Left lung (tissue), 10 donors: Measurements from ENCODE around the gene VPS45. TPM values are rescaled to one million over a fixed set of nuclear protein-coding genes. Genes with fewer than 3 reads are reported as not detected.

ENCODE experiments used
- ATAC-seq: fragments of 200-7000 bp; cut with Tn5 transposase; one replicate; pipeline ENCODE4 v1.9.1; 2020; ENCODE audit warnings: moderate library complexity
- DNase-seq, 4 donors: peaks; one replicate each; pipeline ENCODE4 v3.0.0-alpha.2; 2013 to 2020
- H3K27ac ChIP-seq, 2 donors: fragments of 200-600 bp; sonication (generic) in 1 of 2; one replicate each; pipeline versions ENCODE4 v1.5.0 to v1.8.0; 2020 to 2021
- H3K27me3 ChIP-seq, 2 donors: fragments of 200-600 bp; sonication (generic) in 1 of 2; one replicate each; pipeline versions ENCODE4 v1.5.0 to v1.8.0; 2020 to 2021
- H3K36me3 ChIP-seq, 2 donors: fragments of 200-600 bp; sonication (generic) in 1 of 2; one replicate each; pipeline versions ENCODE4 v1.5.0 to v1.8.0; 2020 to 2021
- H3K4me1 ChIP-seq, 2 donors: fragments of 200-600 bp; one replicate each; pipeline ENCODE4 v1.8.0; 2021
- H3K4me3 ChIP-seq, 2 donors: fragments of 200-600 bp; sonication (generic) in 1 of 2; one replicate each; pipeline versions ENCODE4 v1.5.0 to v1.8.0; 2020 to 2021; ENCODE audit warnings: mild to moderate bottlenecking in 1 of 2
- H3K9me3 ChIP-seq, 2 donors: fragments of 200-600 bp; sonication (generic) in 1 of 2; one replicate each; pipeline versions ENCODE4 v1.5.0 to v1.8.0; 2020 to 2021
- CTCF ChIP-seq, 2 donors: fragments of 200-600 bp; sonication (generic) in 1 of 2; IDR thresholded peaks; one replicate each; pipeline versions ENCODE4 v1.5.0 to v1.8.0; 2021; ENCODE audit warnings: antibody characterized with exemption in 2 of 2
- intact Hi-C, 2 donors: fragments of 100-400 bp; cut with DNase I; formaldehyde crosslinking; loops; one replicate each; pipeline versions ENCODE4 v1.11.2 to v1.14.2; 2022
- polyA plus RNA-seq, 6 donors: library from polyadenylated mRNA; unstranded; fragments of 120-200 nt; gene quantifications; one replicate each; pipeline ENCODE4 v1.2.1, GENCODE V29; 2013; ENCODE audit not compliant: insufficient read length in 6 of 6
- total RNA-seq, 2 donors: library from RNA; stranded (reverse); fragmentation: NEBNext Ultra II Directional; extraction: Animal tissue kit (Norgen Biotek cat#: 25700); gene quantifications; one replicate each; pipeline ENCODE4 v1.2.1, GENCODE V29; 2021
- donor health status: DM: no; HTN: yes; CAD: no.
- donor health status: DM: no; HTN: no; CAD: no.

Gene VPS45
- total and polyA plus RNA-seq, 8 donors = 36.7 to 81.2 (median 68.3) TPM

DNA sequence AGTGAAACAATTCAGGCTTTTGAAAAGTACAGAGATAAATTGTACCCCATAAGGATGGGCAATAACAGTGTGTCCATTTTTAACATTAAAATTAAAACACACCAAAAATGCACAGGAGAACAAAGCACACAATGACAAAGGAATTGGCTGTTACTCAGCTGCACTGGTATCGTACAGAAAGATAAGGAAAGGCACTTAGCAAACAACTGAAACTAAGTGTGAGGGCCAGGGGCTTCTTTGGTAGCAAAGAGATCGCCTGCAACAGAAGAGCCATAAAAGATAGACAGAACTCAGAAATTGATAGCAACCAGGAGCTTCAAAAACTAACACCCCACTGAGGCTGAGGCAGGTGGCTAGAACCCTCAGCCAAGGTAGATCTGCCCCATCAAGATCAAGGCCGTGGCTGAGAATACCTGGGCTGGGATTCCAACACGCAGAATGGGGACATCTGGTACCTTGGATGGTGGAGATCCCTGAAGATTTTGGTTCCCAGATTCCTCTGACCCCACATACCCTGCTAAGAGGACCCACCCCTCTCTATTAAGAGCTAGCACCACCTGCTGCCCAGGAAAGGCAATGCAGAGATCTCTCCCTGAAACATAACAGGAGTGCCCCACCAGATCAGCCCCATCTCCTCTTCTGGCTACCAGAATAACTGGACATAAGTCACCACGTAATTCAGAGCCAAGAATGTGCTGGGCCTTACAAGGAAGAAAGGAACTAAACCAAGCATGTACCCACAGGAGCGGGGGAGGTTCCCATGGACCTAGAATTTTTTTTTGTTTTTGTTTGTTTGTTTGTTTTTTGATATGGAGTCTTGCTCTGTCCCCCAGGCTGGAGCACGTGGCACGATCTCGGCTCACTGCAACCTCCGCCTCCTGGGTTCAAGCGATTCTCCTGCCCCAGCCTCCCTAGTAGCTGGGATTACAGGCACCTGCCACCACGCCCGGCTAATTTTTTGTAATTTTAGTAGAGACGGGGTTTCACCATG, 98.3 kb downstream of the VPS45 start:
- TF ChIP-seq CTCF (IDR thresholded peaks at IDR 0.05) = peak; percentile 59 to 60
- peaks cover 12 to 58% of the 10 kb centered on the region in 2 donors for H3K4me1 ChIP-seq
- ATAC-seq (peak; percentile 7), DNase-seq (peak in 1 of 4 donors; percentile 48)
- H3K9me3 ChIP-seq = no peaks in the 10 kb centered on the region
- H3K36me3 ChIP-seq = no peaks in the 10 kb centered on the region
- no peak overlapping the region for H3K4me3 ChIP-seq
- peak overlapping the region in 1 of 2 donors; percentile 89 for H3K27ac ChIP-seq
- no peaks in the 10 kb centered on the region for H3K27me3 ChIP-seq
- intact Hi-C loops = loop anchor here in 1 of 2 donors (5.0 to 10.0 kb wide), 2 partner anchors 89 to 201 kb away; no protein-coding TSS in a partner anchor

- ATAC-seq = peak; percentile 68
Observed at GRCh38 chr1:150168960-150169601, 101.5 kb downstream of the VPS45 start.

DNA sequence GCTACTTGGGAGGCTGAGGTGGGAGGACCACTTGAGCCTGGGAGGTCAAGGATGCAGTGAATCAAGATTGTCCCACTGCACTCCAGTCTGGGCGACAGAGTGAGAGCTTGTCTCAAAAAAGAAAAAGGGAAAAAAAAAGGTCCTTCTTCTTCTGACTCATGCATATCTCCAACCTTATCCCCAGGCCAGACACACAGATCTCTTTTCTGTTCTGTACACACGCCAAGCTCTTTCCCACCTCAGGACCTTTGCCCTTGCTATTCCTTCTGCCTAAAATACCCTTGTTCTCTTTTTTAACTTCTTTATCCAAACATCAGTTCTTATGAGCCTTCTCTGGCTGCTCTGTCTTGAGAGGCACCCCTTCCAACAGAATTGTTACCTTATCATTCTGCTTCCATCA, 104.2 kb downstream of the VPS45 start:
- ATAC-seq = no peak
- H3K4me3 ChIP-seq = no peak overlapping the region
- no peaks in the 10 kb centered on the region for H3K9me3 ChIP-seq
- H3K36me3 ChIP-seq = no peaks in the 10 kb centered on the region
- H3K27ac ChIP-seq = no peak overlapping the region
- peaks cover 0 to 12% of the 10 kb centered on the region in 2 donors for H3K4me1 ChIP-seq
- no peaks in the 10 kb centered on the region for H3K27me3 ChIP-seq
- intact Hi-C loops = no loop called here
- DNase-seq = no peak
- no peak for TF ChIP-seq CTCF (IDR thresholded peaks at IDR 0.05)

More at GRCh38 chr1:150168960-150169601, 101.5 kb downstream of the VPS45 start:
- TF ChIP-seq CTCF (IDR thresholded peaks at IDR 0.05) = peak; percentile 60 to 74
- Histone ChIP-seq H3K4me3 (no peak overlapping the region), H3K27me3 (no peaks in the 10 kb centered on the region), H3K36me3 (no peaks in the 10 kb centered on the region), H3K9me3 (no peaks in the 10 kb centered on the region), H3K27ac (no peak overlapping the region), H3K4me1 (peaks cover 0 to 27% of the 10 kb centered on the region in 2 donors)
- peak in 3 of 4 donors; percentile 55 to 90 (median 71) for DNase-seq
- intact Hi-C loops = loop anchor here in 1 of 2 donors (5.0 to 10.0 kb wide), 2 partner anchors 92 to 204 kb away; no protein-coding TSS in a partner anchor

DNA sequence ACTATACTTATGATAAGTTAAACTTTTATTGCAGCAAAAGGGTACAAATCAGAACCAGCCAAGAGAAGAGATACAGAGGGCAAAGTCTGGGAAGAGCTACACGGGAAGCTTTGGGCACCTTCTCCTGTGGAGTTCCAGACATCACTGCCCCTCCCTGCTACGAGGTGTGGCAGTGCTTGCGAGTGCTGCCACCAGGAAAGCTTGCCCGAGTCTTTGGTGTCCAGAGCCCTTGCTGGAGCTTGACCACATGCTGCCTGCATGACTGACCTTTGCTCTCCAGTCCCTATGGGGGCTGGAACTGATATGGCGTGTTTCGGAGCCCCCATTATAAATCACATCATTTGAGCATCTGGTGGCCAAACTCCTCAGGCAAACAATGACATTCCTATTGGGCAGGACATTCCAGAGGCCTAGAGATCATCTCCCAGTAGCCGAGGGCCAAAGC, 105.6 kb downstream of the VPS45 start:
- peaks cover 0 to 23% of the 10 kb centered on the region in 2 donors for H3K4me1 ChIP-seq
- intact Hi-C loops = no loop called here
- no peaks in the 10 kb centered on the region for H3K36me3 ChIP-seq
- no peak for TF ChIP-seq CTCF (IDR thresholded peaks at IDR 0.05)
- no peak for DNase-seq
- no peak overlapping the region for H3K4me3 ChIP-seq
- H3K9me3 ChIP-seq = no peaks in the 10 kb centered on the region
- H3K27ac ChIP-seq = no peak overlapping the region
- no peak for ATAC-seq
- H3K27me3 ChIP-seq = no peaks in the 10 kb centered on the region

GRCh38 chr1:150176593-150176992, 109.0 kb downstream of the VPS45 start:
- ATAC-seq = no peak
- intact Hi-C loops = no loop called here

More at GRCh38 chr1:150176593-150176992, 109.0 kb downstream of the VPS45 start:
- no peak for DNase-seq
- H3K27me3 ChIP-seq = no peaks in the 10 kb centered on the region
- H3K27ac ChIP-seq = no peak overlapping the region
- H3K9me3 ChIP-seq = no peaks in the 10 kb centered on the region
- no peak for TF ChIP-seq CTCF (IDR thresholded peaks at IDR 0.05)
- H3K4me3 ChIP-seq = no peak overlapping the region
- peaks cover 0 to 42% of the 10 kb centered on the region in 2 donors for H3K4me1 ChIP-seq
- no peaks in the 10 kb centered on the region for H3K36me3 ChIP-seq
